ENCODE measurements around the gene FXYD6.

DNA sequence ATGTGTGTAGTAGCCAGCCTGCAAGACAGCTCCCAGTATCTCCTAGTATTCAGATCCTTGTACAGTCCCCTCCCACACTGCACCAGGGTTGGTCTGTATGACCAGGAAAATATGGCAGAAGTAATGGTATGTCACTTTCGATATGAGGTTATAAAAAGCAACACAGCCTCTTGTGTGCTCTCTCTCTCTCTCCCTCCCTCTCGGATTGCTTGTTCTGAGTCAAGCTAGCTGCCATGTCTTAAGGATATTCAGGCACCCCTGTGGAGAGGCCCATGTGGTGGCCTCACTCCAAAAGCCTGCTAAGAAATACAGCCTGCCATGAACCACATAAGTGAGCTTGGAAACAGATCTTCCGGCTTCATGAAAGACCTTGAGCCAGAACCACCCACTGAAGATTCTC, 25.4 kb downstream of the FXYD6 start:
- TF ChIP-seq, protein P1, sequence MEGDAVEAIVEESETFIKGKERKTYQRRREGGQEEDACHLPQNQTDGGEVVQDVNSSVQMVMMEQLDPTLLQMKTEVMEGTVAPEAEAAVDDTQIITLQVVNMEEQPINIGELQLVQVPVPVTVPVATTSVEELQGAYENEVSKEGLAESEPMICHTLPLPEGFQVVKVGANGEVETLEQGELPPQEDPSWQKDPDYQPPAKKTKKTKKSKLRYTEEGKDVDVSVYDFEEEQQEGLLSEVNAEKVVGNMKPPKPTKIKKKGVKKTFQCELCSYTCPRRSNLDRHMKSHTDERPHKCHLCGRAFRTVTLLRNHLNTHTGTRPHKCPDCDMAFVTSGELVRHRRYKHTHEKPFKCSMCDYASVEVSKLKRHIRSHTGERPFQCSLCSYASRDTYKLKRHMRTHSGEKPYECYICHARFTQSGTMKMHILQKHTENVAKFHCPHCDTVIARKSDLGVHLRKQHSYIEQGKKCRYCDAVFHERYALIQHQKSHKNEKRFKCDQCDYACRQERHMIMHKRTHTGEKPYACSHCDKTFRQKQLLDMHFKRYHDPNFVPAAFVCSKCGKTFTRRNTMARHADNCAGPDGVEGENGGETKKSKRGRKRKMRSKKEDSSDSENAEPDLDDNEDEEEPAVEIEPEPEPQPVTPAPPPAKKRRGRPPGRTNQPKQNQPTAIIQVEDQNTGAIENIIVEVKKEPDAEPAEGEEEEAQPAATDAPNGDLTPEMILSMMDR (IDR thresholded peaks at IDR 0.05), result no peak
- TF ChIP-seq POLR2AphosphoS5 (IDR thresholded peaks at IDR 0.05) (no peak), POLR2A (IDR thresholded peaks at IDR 0.05) (no peak), EP300 (IDR thresholded peaks at IDR 0.05) (no peak)
